ENCODE measurements around the gene ADAMTSL4. TPM values are rescaled to one million over a fixed set of nuclear protein-coding genes. Genes with fewer than 3 reads are reported as not detected.

Gene ADAMTSL4
- total RNA-seq, 4 donors from 2014 or later, result 54.4 to 132 (median 93.2) TPM

- Histone ChIP-seq H3K27me3 (no peaks in the 10 kb centered on the region), H3K27ac (peak overlapping the region; percentile 84 to 99 (median 97)), H3K9me3 (no peaks in the 10 kb centered on the region), H3K36me3 (peaks cover 0 to 27% (median 0%) of the 10 kb centered on the region in 3 donors), H3K4me1 (peaks cover 0 to 75% (median 33%) of the 10 kb centered on the region in 4 donors), H3K4me3 (no peak overlapping the region)
- TF ChIP-seq POLR2A (IDR thresholded peaks at IDR 0.05) (no peak), EP300 (IDR thresholded peaks at IDR 0.05) (no peak), CTCF (IDR thresholded peaks at IDR 0.05) (no peak)
- 38 to 40% methylated on average over 1 of the region's 1 CpG for WGBS, 2 donors
- no peak for DNase-seq (ENCODE audit: low spot score in 2 of 2)
These were observed 2.5 kb downstream of the ADAMTSL4 start for GRCh38 chr1:150551784-150552127.

- no peaks in the 10 kb centered on the region for H3K9me3 ChIP-seq
- H3K27me3 ChIP-seq, result no peaks in the 10 kb centered on the region
- TF ChIP-seq CTCF (IDR thresholded peaks at IDR 0.05), result peak in 1 of 5 experiments; percentile 7
- peak in 1 of 2 donors; percentile 34 for TF ChIP-seq POLR2A (IDR thresholded peaks at IDR 0.05)
- peak; percentile 47 to 91 for TF ChIP-seq EP300 (IDR thresholded peaks at IDR 0.05)
- peak overlapping the region; percentile 84 to 99 (median 97) for H3K27ac ChIP-seq
- no peak overlapping the region for H3K4me3 ChIP-seq
- H3K4me1 ChIP-seq, result peaks cover 0 to 80% (median 33%) of the 10 kb centered on the region in 4 donors
- DNase-seq (ENCODE audit: low spot score in 2 of 2), result peak; percentile 84 to 88
- H3K36me3 ChIP-seq, result peaks cover 0 to 33% (median 0%) of the 10 kb centered on the region in 3 donors
- 33 to 41% methylated on average over 13 of the region's 13 CpGs for WGBS, 2 donors
These were observed 3.1 kb downstream of the ADAMTSL4 start for GRCh38 chr1:150552128-150552910.

- Histone ChIP-seq H3K27ac (peak overlapping the region; percentile 84 to 99 (median 97)), H3K36me3 (peaks cover 0 to 38% (median 0%) of the 10 kb centered on the region in 3 donors), H3K4me3 (no peak overlapping the region), H3K9me3 (no peaks in the 10 kb centered on the region), H3K4me1 (peaks cover 0 to 86% (median 33%) of the 10 kb centered on the region in 4 donors), H3K27me3 (no peaks in the 10 kb centered on the region)
- 79 to 81% methylated on average over 5 to 12 of the region's 12 CpGs for WGBS, 2 donors
- no peak for DNase-seq (ENCODE audit: low spot score in 2 of 2)
- TF ChIP-seq POLR2A (IDR thresholded peaks at IDR 0.05) (no peak), EP300 (IDR thresholded peaks at IDR 0.05) (no peak), CTCF (IDR thresholded peaks at IDR 0.05) (no peak)
These were observed 3.7 kb downstream of the ADAMTSL4 start for GRCh38 chr1:150552911-150553289.

GRCh38 chr1:150553392-150554085, 4.3 kb downstream of the ADAMTSL4 start:
- Histone ChIP-seq H3K27ac (peak overlapping the region; percentile 84 to 99 (median 97)), H3K4me3 (no peak overlapping the region), H3K36me3 (peaks cover 0 to 40% (median 0%) of the 10 kb centered on the region in 3 donors), H3K4me1 (peaks cover 0 to 86% (median 35%) of the 10 kb centered on the region in 4 donors), H3K9me3 (no peaks in the 10 kb centered on the region), H3K27me3 (no peaks in the 10 kb centered on the region)
- DNase-seq (ENCODE audit: low spot score in 2 of 2), result no peak
- TF ChIP-seq CTCF (IDR thresholded peaks at IDR 0.05) (no peak), POLR2A (IDR thresholded peaks at IDR 0.05) (no peak), EP300 (IDR thresholded peaks at IDR 0.05) (no peak)
- 71 to 77% methylated on average over 16 to 23 of the region's 23 CpGs for WGBS, 2 donors

GRCh38 chr1:150554086-150554452, 4.9 kb downstream of the ADAMTSL4 start:
- no peak overlapping the region for H3K4me3 ChIP-seq
- peaks cover 0 to 40% (median 0%) of the 10 kb centered on the region in 3 donors for H3K36me3 ChIP-seq
- no peak for TF ChIP-seq EP300 (IDR thresholded peaks at IDR 0.05)
- no peaks in the 10 kb centered on the region for H3K9me3 ChIP-seq
- DNase-seq (ENCODE audit: low spot score in 2 of 2), result no peak
- no peaks in the 10 kb centered on the region for H3K27me3 ChIP-seq
- H3K4me1 ChIP-seq, result peaks cover 0 to 89% (median 40%) of the 10 kb centered on the region in 4 donors
- 84 to 91% methylated on average over 8 of the region's 8 CpGs for WGBS, 2 donors
- peak overlapping the region in 3 of 4 donors; percentile 84 to 99 (median 96) for H3K27ac ChIP-seq

Data from tibial nerve (tissue), 4 donors.